ENCODE data around the gene DUSP14.

DNA sequence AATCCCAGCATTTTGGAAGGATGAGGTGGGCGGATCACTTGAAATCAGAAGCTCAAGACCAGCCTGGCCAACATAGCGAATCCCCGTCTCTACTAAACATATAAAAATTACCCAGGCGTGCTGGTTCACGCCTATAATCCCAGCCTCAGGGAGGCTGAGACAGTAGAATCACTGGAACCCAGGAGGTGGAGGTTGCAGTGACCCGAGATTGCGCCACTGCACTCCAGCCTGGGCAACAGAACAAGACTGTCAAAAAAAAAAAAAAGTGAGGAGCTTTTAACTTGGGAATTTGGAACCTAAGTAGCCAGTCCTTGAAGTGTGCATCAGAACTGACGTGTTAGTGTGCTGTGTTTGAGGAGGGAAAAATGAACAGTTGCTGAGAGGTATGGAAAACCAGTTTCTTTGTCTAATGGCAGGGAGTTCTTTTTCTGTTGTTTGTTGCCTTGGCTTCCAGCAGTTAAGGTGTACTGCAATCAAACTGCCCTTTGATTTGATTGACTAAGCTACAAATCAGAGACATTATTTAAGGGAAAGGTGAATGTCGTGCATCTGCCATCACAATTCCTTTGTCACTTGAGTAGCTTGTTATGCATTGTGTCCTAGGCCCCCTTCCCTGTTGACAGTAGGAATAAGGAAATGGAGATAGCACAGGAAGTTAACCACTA, 8.6 kb upstream of the DUSP14 start:
- TF ChIP-seq CTCF (IDR thresholded peaks at IDR 0.05; ENCODE audit: borderline replicate concordance, extremely low read depth, low read length, poor library complexity, severe bottlenecking) (no peak), EZH2 (IDR thresholded peaks at IDR 0.05; ENCODE audit: borderline replicate concordance, low read depth, low read length, severe bottlenecking) (no peak)

All from DND-41 (cell line).